PC-3 (cell line): ENCODE results near the gene VEGFB. TPM values are rescaled to one million over a fixed set of nuclear protein-coding genes. Genes with fewer than 3 reads are reported as not detected.
A peak's percentile ranks its signal among the peaks of the same experiment; 100 is the strongest.

ENCODE experiments used
- ATAC-seq: fragments of 200-7000 bp; cut with Tn5 transposase; 2 replicates; pipeline ENCODE4 v1.9.1; 2020; ENCODE audit warnings: mild to moderate bottlenecking, moderate library complexity
- BruUV-seq: library from RNA; stranded (reverse); fragments of 400-500 nt; replicated peaks from 2 replicates; lab custom pipeline; 2021; lab: Mats Ljungman, UMichigan
- CTCF ChIA-PET: fragments of 300-600 bp; sonication (Branson Sonifier 250); formaldehyde crosslinking; loops from one replicate; lab custom pipeline; 2022; ENCODE audit warnings: antibody characterized with exemption; lab: Charles Lee
- POLR2A ChIA-PET: fragments of 300-600 bp; sonication (Branson Sonifier 250); formaldehyde crosslinking; loops from one replicate; lab custom pipeline; 2022; ENCODE audit warnings: antibody characterized with exemption; ENCODE audit not compliant: unreplicated experiment; lab: Charles Lee
- DNase-seq: peaks from one replicate; pipeline ENCODE4 v3.0.0-alpha.2; 2015
- H2AFZ ChIP-seq: fragments of 300-600 bp; sonication (generic); 2 replicates; pipeline ENCODE4 v1.6.0; 2016; ENCODE audit warnings: antibody characterized with exemption, low read length
- H3F3A ChIP-seq: fragments of 300-600 bp; sonication (generic); one replicate; pipeline ENCODE4 v1.6.0; 2017; ENCODE audit warnings: antibody characterized with exemption, low read length, control low read depth, mild to moderate bottlenecking; ENCODE audit not compliant: unreplicated experiment
- H3K27ac ChIP-seq: fragments of 300-600 bp; sonication (generic); 2 replicates; pipeline ENCODE4 v1.5.1; 2016; ENCODE audit warnings: mild to moderate bottlenecking, low read length
- H3K27me3 ChIP-seq: fragments of 300-600 bp; sonication (generic); 2 replicates; pipeline ENCODE4 v1.6.1; 2016; ENCODE audit warnings: low read length, mixed read lengths
- H3K36me3 ChIP-seq: fragments of 300-600 bp; sonication (generic); 2 replicates; pipeline ENCODE4 v1.6.1; 2016; ENCODE audit warnings: low read depth, mixed run types, low read length, mixed read lengths
- H3K4me1 ChIP-seq: fragments of 300-600 bp; sonication (generic); 2 replicates; pipeline ENCODE4 v1.5.1; 2016; ENCODE audit warnings: low read length; ENCODE audit not compliant: insufficient read depth
- H3K4me2 ChIP-seq: fragments of 300-600 bp; sonication (generic); 2 replicates; pipeline ENCODE4 v1.6.0; 2016; ENCODE audit warnings: low read length
- H3K4me3 ChIP-seq: fragments of 300-600 bp; sonication (generic); 2 replicates; pipeline ENCODE4 v1.5.1; 2016; ENCODE audit warnings: mild to moderate bottlenecking, low read length, mixed read lengths
- H3K79me2 ChIP-seq: fragments of 300-600 bp; sonication (generic); 2 replicates; pipeline ENCODE4 v1.6.1; 2017; ENCODE audit warnings: low read length, mixed read lengths
- H3K9ac ChIP-seq: fragments of 300-600 bp; sonication (generic); 2 replicates; pipeline ENCODE4 v1.6.0; 2016; ENCODE audit warnings: mild to moderate bottlenecking, low read length
- H3K9me2 ChIP-seq: fragments of 300-600 bp; sonication (generic); replicated peaks from 2 replicates; pipeline ENCODE4 v1.6.1; 2016; ENCODE audit warnings: mixed run types, low read length, mixed read lengths
- H3K9me3 ChIP-seq: fragments of 300-600 bp; sonication (generic); 2 replicates; pipeline ENCODE4 v1.6.1; 2016; ENCODE audit warnings: low read length, mixed read lengths
- H4K20me1 ChIP-seq: fragments of 300-600 bp; sonication (generic); 2 replicates; pipeline ENCODE4 v1.6.1; 2016; ENCODE audit warnings: low read length, mixed read lengths
- CTCF ChIP-seq: fragments of 300-600 bp; sonication (generic); conservative IDR thresholded peaks from 2 replicates; pipeline ENCODE4 v1.5.1; 2017; ENCODE audit warnings: antibody characterized with exemption, low read depth, mild to moderate bottlenecking, low read length
- EZH2 ChIP-seq: fragments of 300-600 bp; sonication (generic); IDR thresholded peaks from one replicate; pipeline ENCODE4 v1.6.1; 2017; ENCODE audit warnings: antibody characterized with exemption, mild to moderate bottlenecking, low read length; ENCODE audit not compliant: unreplicated experiment
- EZH2phosphoT487 ChIP-seq: fragments of 300-600 bp; sonication (generic); IDR thresholded peaks from 2 replicates; pipeline ENCODE4 v1.6.1; 2018; ENCODE audit warnings: mild to moderate bottlenecking, antibody characterized with exemption, low read length, borderline replicate concordance
- intact Hi-C: fragments of 100-400 bp; cut with micrococcal nuclease; formaldehyde crosslinking; loops from 2 replicates; pipeline ENCODE4 v1.9.0; 2023
- total RNA-seq: library from RNA; depleted of rRNA; stranded (reverse); fragments of >200 nt; gene quantifications from 2 replicates; pipeline ENCODE4 v1.2.3, GENCODE V29; 2014

VEGFB gene
- total RNA-seq, 1 experiment from 2014 or later, result 39.4 TPM

GRCh38 chr11:64234647-64235379 is 429 bp downstream of the VEGFB start:
- CTCF ChIA-PET, result no interaction called here
- POLR2A ChIA-PET, result interaction anchor here (0.5 kb wide), 1 partner anchor 883 kb away, joined by 4 read pairs; the partner anchor contains the start of gene ZNHIT2

GRCh38 chr11:64235437-64236161 is 1.2 kb downstream of the VEGFB start:
- Histone ChIP-seq H3K4me2 (peak overlapping the region; percentile 94), H3K27me3 (no peaks in the 10 kb centered on the region), H3K9me3 (no peaks in the 10 kb centered on the region), H3K27ac (no peak overlapping the region), H3F3A (peaks cover 15% of the 10 kb centered on the region), H3K9me2 (no peaks in the 10 kb centered on the region), H3K9ac (no peak overlapping the region), H3K4me1 (peaks cover 53% of the 10 kb centered on the region), H3K4me3 (peak overlapping the region; percentile 82), H3K36me3 (no peaks in the 10 kb centered on the region; the same call in 1 of the 2 replicates), H3K79me2 (peaks cover 11% of the 10 kb centered on the region; the same call in 1 of the 2 replicates), H4K20me1 (no peaks in the 10 kb centered on the region), H2AFZ (no peak overlapping the region)
- TF ChIP-seq EZH2phosphoT487 (no peak), CTCF (no peak), EZH2 (no peak)
- intact Hi-C loops, result no loop called here
- BruUV-seq, result TSS peak; percentile 25
- CTCF ChIA-PET, result interaction anchor here (0.6 kb wide), 1 partner anchor 69 kb away, joined by 4 read pairs; no protein-coding TSS in a partner anchor
- POLR2A ChIA-PET, result interaction anchor here (0.5 kb wide), 1 partner anchor 882 kb away, joined by 4 read pairs; the partner anchor contains the start of gene ZNHIT2
- DNase-seq (no peak), ATAC-seq (no peak)

More at GRCh38 chr11:64234647-64235379, 429 bp downstream of the VEGFB start:
- H3K9me3 ChIP-seq, result no peaks in the 10 kb centered on the region
- H3K4me2 ChIP-seq, result peak overlapping the region; percentile 94
- peaks cover 7% of the 10 kb centered on the region for H3F3A ChIP-seq
- BruUV-seq, result no TSS peak
- peak; percentile 59 for DNase-seq
- H2AFZ ChIP-seq, result peak overlapping the region; percentile 69
- H3K36me3 ChIP-seq, result no peaks in the 10 kb centered on the region; the same call in 1 of the 2 replicates
- peaks cover 48% of the 10 kb centered on the region for H3K4me1 ChIP-seq
- no peaks in the 10 kb centered on the region for H3K9me2 ChIP-seq
- no peak for TF ChIP-seq CTCF
- TF ChIP-seq EZH2phosphoT487, result no peak
- no peak for TF ChIP-seq EZH2
- peaks cover 11% of the 10 kb centered on the region; the same call in 1 of the 2 replicates for H3K79me2 ChIP-seq
- no peak overlapping the region for H3K27ac ChIP-seq
- H4K20me1 ChIP-seq, result no peaks in the 10 kb centered on the region
- peak overlapping the region; percentile 82 for H3K4me3 ChIP-seq
- intact Hi-C loops, result loop anchor here (5.0 kb wide), 1 partner anchor 48 kb away; the partner anchor contains the start of gene STIP1
- H3K9ac ChIP-seq, result no peak overlapping the region
- H3K27me3 ChIP-seq, result no peaks in the 10 kb centered on the region
- peak; percentile 32 for ATAC-seq
